ENCODE data around the gene CCDC93.

CCDC93 gene

GRCh38 chr2:118049140-118049815 lies 35.4 kb upstream of the CCDC93 start:
- DNase-seq: no peak
- no peak overlapping the region for H2AK5ac ChIP-seq (ENCODE audit: low read length, severe bottlenecking)
- peak overlapping the region in 1 of 2 experiments; percentile 75 for H2BK12ac ChIP-seq (ENCODE audit: low read length in 2 of 2)
- no peak overlapping the region for H3K14ac ChIP-seq (ENCODE audit: low read length in 2 of 2)
- no peak overlapping the region for H3K23ac ChIP-seq (ENCODE audit: low read length in 2 of 2)
- H2BK120ac ChIP-seq (ENCODE audit: low read depth, low read length): no peak overlapping the region
- H3K4ac ChIP-seq (ENCODE audit: low read depth in 1 of 2, low read length in 2 of 2): no peak overlapping the region
- no peak overlapping the region for H3K18ac ChIP-seq (ENCODE audit: low read depth in 1 of 2, low read length in 2 of 2)
- no peaks in the 10 kb centered on the region for H3K79me1 ChIP-seq (replicated peaks; ENCODE audit: low read length, poor library complexity, severe bottlenecking)
- no peak overlapping the region for H2AFZ ChIP-seq (ENCODE audit: low read depth, low read length)
- no peak overlapping the region for H4K8ac ChIP-seq (ENCODE audit: low read length)
- no peak overlapping the region for H3K4me3 ChIP-seq (ENCODE audit: insufficient read depth in 1 of 2, low read depth in 1 of 2, low read length in 2 of 2)
- no peaks in the 10 kb centered on the region for H3K9me3 ChIP-seq (ENCODE audit: control insufficient read depth, low read length)
- H3K27me3 ChIP-seq (ENCODE audit: control insufficient read depth in 1 of 2, insufficient read depth in 1 of 2, low read length in 2 of 2): peaks cover 0 to 37% of the 10 kb centered on the region in 2 experiments
- no peak overlapping the region for H3K4me2 ChIP-seq (ENCODE audit: low read length, poor library complexity, severe bottlenecking)
- H3K9ac ChIP-seq (ENCODE audit: low read length): no peak overlapping the region
- no peak overlapping the region for H3K27ac ChIP-seq (ENCODE audit: low read length, poor library complexity, severe bottlenecking)
- no peak overlapping the region for H2BK5ac ChIP-seq (ENCODE audit: low read depth, low read length, poor library complexity, severe bottlenecking)
- H3K4me1 ChIP-seq (ENCODE audit: control insufficient read depth, insufficient read depth, low read depth, low read length): no peaks in the 10 kb centered on the region
- H4K91ac ChIP-seq (ENCODE audit: low read length): no peak overlapping the region
- no peaks in the 10 kb centered on the region for H3K36me3 ChIP-seq (ENCODE audit: control insufficient read depth in 1 of 2, insufficient read depth in 2 of 2, low read depth in 1 of 2, low read length in 2 of 2)
- 86% methylated on average over 3 of the region's 3 CpGs for WGBS
- no peak overlapping the region for H2BK15ac ChIP-seq (ENCODE audit: low read depth, poor library complexity, severe bottlenecking)

DNA sequence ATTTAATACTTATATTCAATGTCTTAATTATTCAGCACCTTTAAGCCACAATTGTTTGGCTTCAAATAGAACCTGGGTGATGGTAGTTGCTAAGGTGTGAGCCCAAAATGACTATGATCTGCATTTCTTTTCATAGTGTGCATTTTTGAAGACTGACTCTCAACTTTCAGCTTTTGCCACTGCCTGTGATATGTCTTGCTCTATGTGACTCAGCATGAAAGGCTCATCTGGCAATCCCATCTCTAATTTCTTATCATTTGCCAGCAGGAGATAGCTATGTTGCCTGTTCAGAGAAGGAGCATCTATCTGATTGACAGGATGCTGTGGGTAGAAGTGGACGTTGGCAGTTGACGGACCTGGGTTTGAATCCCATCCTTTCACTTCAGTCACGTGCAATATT lies 34.5 kb upstream of the CCDC93 start:
- WGBS: no CpG with 5 or more reads among the region's 3 CpGs
- DNase-seq: no peak

DNA sequence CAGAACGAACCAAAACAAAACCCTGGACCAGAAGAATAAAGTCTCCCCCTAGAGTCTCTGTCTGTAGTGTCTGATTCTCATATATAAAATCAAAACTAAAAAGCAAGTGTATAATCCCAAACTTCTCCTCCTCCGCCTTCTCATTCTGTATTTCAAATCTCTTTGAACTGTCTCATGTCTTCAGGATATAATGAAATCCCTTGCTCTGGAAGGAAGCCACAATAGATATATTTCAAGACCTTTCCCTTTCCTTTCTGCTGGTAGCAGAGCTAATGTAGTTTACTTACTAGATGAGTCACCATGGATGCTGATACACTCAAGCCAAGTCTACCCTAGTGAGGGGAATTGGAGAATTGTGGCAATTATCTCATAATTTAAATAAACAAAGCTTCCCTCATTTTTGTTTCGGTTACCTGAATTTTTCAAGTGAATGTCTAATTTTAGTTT lies 33.5 kb upstream of the CCDC93 start:
- no peaks in the 10 kb centered on the region for H3K9me3 ChIP-seq (ENCODE audit: control insufficient read depth, low read length)
- H2BK120ac ChIP-seq (ENCODE audit: low read depth, low read length): no peak overlapping the region
- H3K79me1 ChIP-seq (replicated peaks; ENCODE audit: low read length, poor library complexity, severe bottlenecking): no peaks in the 10 kb centered on the region
- peaks cover 0 to 33% of the 10 kb centered on the region in 2 experiments for H3K27me3 ChIP-seq (ENCODE audit: control insufficient read depth in 1 of 2, insufficient read depth in 1 of 2, low read length in 2 of 2)
- peak overlapping the region; percentile 76 for H3K9ac ChIP-seq (ENCODE audit: low read length)
- no peak overlapping the region for H4K8ac ChIP-seq (ENCODE audit: low read length)
- H2BK15ac ChIP-seq (ENCODE audit: low read depth, poor library complexity, severe bottlenecking): no peak overlapping the region
- no peak overlapping the region for H3K18ac ChIP-seq (ENCODE audit: low read depth in 1 of 2, low read length in 2 of 2)
- DNase-seq: peak; percentile 61
- no peaks in the 10 kb centered on the region for H3K4me1 ChIP-seq (ENCODE audit: control insufficient read depth, insufficient read depth, low read depth, low read length)
- no peak overlapping the region for H2BK5ac ChIP-seq (ENCODE audit: low read depth, low read length, poor library complexity, severe bottlenecking)
- H3K4me2 ChIP-seq (ENCODE audit: low read length, poor library complexity, severe bottlenecking): no peak overlapping the region
- WGBS: 67% methylated on average over 3 of the region's 3 CpGs
- H3K4ac ChIP-seq (ENCODE audit: low read depth in 1 of 2, low read length in 2 of 2): no peak overlapping the region
- H3K14ac ChIP-seq (ENCODE audit: low read length in 2 of 2): no peak overlapping the region
- H3K36me3 ChIP-seq (ENCODE audit: control insufficient read depth in 1 of 2, insufficient read depth in 2 of 2, low read depth in 1 of 2, low read length in 2 of 2): no peaks in the 10 kb centered on the region
- no peak overlapping the region for H4K91ac ChIP-seq (ENCODE audit: low read length)
- H3K23ac ChIP-seq (ENCODE audit: low read length in 2 of 2): no peak overlapping the region
- no peak overlapping the region for H2AK5ac ChIP-seq (ENCODE audit: low read length, severe bottlenecking)
- no peak overlapping the region for H2BK12ac ChIP-seq (ENCODE audit: low read length in 2 of 2)
- no peak overlapping the region for H3K27ac ChIP-seq (ENCODE audit: low read length, poor library complexity, severe bottlenecking)
- H2AFZ ChIP-seq (ENCODE audit: low read depth, low read length): no peak overlapping the region
- H3K4me3 ChIP-seq (ENCODE audit: insufficient read depth in 1 of 2, low read depth in 1 of 2, low read length in 2 of 2): peak overlapping the region in 1 of 2 experiments; percentile 55

More for the DNA sequence above, 34.5 kb upstream of the CCDC93 start:
- Histone ChIP-seq H3K14ac (ENCODE audit: low read length in 2 of 2) (no peak overlapping the region), H2BK5ac (ENCODE audit: low read depth, low read length, poor library complexity, severe bottlenecking) (no peak overlapping the region), H3K79me1 (replicated peaks; ENCODE audit: low read length, poor library complexity, severe bottlenecking) (no peaks in the 10 kb centered on the region), H2AFZ (ENCODE audit: low read depth, low read length) (no peak overlapping the region), H2BK120ac (ENCODE audit: low read depth, low read length) (no peak overlapping the region), H4K8ac (ENCODE audit: low read length) (no peak overlapping the region), H3K27ac (ENCODE audit: low read length, poor library complexity, severe bottlenecking) (no peak overlapping the region), H3K9ac (ENCODE audit: low read length) (no peak overlapping the region), H3K4me1 (ENCODE audit: control insufficient read depth, insufficient read depth, low read depth, low read length) (no peaks in the 10 kb centered on the region), H3K23ac (ENCODE audit: low read length in 2 of 2) (no peak overlapping the region), H3K36me3 (ENCODE audit: control insufficient read depth in 1 of 2, insufficient read depth in 2 of 2, low read depth in 1 of 2, low read length in 2 of 2) (no peaks in the 10 kb centered on the region), H2BK12ac (ENCODE audit: low read length in 2 of 2) (no peak overlapping the region), H3K18ac (ENCODE audit: low read depth in 1 of 2, low read length in 2 of 2) (no peak overlapping the region), H2BK15ac (ENCODE audit: low read depth, poor library complexity, severe bottlenecking) (no peak overlapping the region), H2AK5ac (ENCODE audit: low read length, severe bottlenecking) (no peak overlapping the region), H3K4ac (ENCODE audit: low read depth in 1 of 2, low read length in 2 of 2) (no peak overlapping the region), H3K9me3 (ENCODE audit: control insufficient read depth, low read length) (no peaks in the 10 kb centered on the region), H3K4me3 (ENCODE audit: insufficient read depth in 1 of 2, low read depth in 1 of 2, low read length in 2 of 2) (no peak overlapping the region), H4K91ac (ENCODE audit: low read length) (no peak overlapping the region), H3K4me2 (ENCODE audit: low read length, poor library complexity, severe bottlenecking) (no peak overlapping the region), H3K27me3 (ENCODE audit: control insufficient read depth in 1 of 2, insufficient read depth in 1 of 2, low read length in 2 of 2) (peaks cover 0 to 33% of the 10 kb centered on the region in 2 experiments)

- H3K27ac ChIP-seq (ENCODE audit: low read length, poor library complexity, severe bottlenecking): no peak overlapping the region
- H3K9ac ChIP-seq (ENCODE audit: low read length): peak overlapping the region; percentile 76
- no peak overlapping the region for H3K18ac ChIP-seq (ENCODE audit: low read depth in 1 of 2, low read length in 2 of 2)
- no peak overlapping the region for H3K4me2 ChIP-seq (ENCODE audit: low read length, poor library complexity, severe bottlenecking)
- no CpG with 5 or more reads among the region's 4 CpGs for WGBS
- no peak overlapping the region for H2AK5ac ChIP-seq (ENCODE audit: low read length, severe bottlenecking)
- H3K36me3 ChIP-seq (ENCODE audit: control insufficient read depth in 1 of 2, insufficient read depth in 2 of 2, low read depth in 1 of 2, low read length in 2 of 2): no peaks in the 10 kb centered on the region
- H3K4me1 ChIP-seq (ENCODE audit: control insufficient read depth, insufficient read depth, low read depth, low read length): no peaks in the 10 kb centered on the region
- no peak overlapping the region for H2BK5ac ChIP-seq (ENCODE audit: low read depth, low read length, poor library complexity, severe bottlenecking)
- H2BK12ac ChIP-seq (ENCODE audit: low read length in 2 of 2): no peak overlapping the region
- H4K91ac ChIP-seq (ENCODE audit: low read length): no peak overlapping the region
- H3K9me3 ChIP-seq (ENCODE audit: control insufficient read depth, low read length): no peaks in the 10 kb centered on the region
- no peak overlapping the region for H3K4ac ChIP-seq (ENCODE audit: low read depth in 1 of 2, low read length in 2 of 2)
- no peak overlapping the region for H4K8ac ChIP-seq (ENCODE audit: low read length)
- no peak overlapping the region for H2BK15ac ChIP-seq (ENCODE audit: low read depth, poor library complexity, severe bottlenecking)
- peak overlapping the region in 1 of 2 experiments; percentile 55 for H3K4me3 ChIP-seq (ENCODE audit: insufficient read depth in 1 of 2, low read depth in 1 of 2, low read length in 2 of 2)
- peaks cover 0 to 28% of the 10 kb centered on the region in 2 experiments for H3K27me3 ChIP-seq (ENCODE audit: control insufficient read depth in 1 of 2, insufficient read depth in 1 of 2, low read length in 2 of 2)
- H3K14ac ChIP-seq (ENCODE audit: low read length in 2 of 2): no peak overlapping the region
- no peak overlapping the region for H2AFZ ChIP-seq (ENCODE audit: low read depth, low read length)
- H3K23ac ChIP-seq (ENCODE audit: low read length in 2 of 2): no peak overlapping the region
- DNase-seq: peak; percentile 61
- no peaks in the 10 kb centered on the region for H3K79me1 ChIP-seq (replicated peaks; ENCODE audit: low read length, poor library complexity, severe bottlenecking)
- H2BK120ac ChIP-seq (ENCODE audit: low read depth, low read length): no peak overlapping the region
Measured at GRCh38 chr2:118046634-118047210, 32.9 kb upstream of the CCDC93 start.

Data from mesenchymal stem cell (in vitro differentiated cells and primary cell).